Prostate gland (tissue), 2 donors: ENCODE data around the gene RABL3.

ENCODE experiments used
- POLR2A ChIP-seq: fragments of 450-650 bp; IDR thresholded peaks from one replicate; pipeline ENCODE4 v1.6.1; 2016; ENCODE audit warnings: antibody characterized with exemption, mild to moderate bottlenecking
- TF ChIP-seq, protein P1 (sequence below), 4 experiments: fragments of 200-600 bp in 2 of 4; fragments of 450-650 bp in 2 of 4; sonication (generic) in 2 of 4; IDR thresholded peaks; 1 replicate in 3 of 4; 2 replicates in 1 of 4; pipeline ENCODE4 v1.5.1; 2016 to 2019; ENCODE audit warnings: antibody characterized with exemption in 4 of 4, mild to moderate bottlenecking in 2 of 4, moderate library complexity in 2 of 4

DNA sequence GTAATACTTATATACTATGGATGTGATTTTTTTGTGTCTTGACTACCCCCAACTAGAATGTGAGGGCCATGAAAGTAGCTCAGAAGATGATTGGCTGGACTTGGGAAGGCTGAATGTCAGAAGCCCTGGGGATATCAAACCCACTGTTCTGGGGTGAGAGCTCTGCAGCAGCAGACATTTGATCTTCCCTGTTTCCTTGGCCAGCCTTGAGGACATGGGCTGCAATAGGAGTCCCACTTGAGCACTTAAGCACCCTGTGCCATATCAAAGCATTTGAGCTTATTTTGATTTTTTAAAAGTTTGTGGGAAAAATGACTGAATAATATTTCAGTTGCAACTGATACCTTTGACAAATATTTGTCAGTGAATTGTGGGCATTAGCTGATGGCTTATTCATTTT is 21.9 kb upstream of the RABL3 start:
- TF ChIP-seq POLR2A: no peak
- TF ChIP-seq, protein P1, sequence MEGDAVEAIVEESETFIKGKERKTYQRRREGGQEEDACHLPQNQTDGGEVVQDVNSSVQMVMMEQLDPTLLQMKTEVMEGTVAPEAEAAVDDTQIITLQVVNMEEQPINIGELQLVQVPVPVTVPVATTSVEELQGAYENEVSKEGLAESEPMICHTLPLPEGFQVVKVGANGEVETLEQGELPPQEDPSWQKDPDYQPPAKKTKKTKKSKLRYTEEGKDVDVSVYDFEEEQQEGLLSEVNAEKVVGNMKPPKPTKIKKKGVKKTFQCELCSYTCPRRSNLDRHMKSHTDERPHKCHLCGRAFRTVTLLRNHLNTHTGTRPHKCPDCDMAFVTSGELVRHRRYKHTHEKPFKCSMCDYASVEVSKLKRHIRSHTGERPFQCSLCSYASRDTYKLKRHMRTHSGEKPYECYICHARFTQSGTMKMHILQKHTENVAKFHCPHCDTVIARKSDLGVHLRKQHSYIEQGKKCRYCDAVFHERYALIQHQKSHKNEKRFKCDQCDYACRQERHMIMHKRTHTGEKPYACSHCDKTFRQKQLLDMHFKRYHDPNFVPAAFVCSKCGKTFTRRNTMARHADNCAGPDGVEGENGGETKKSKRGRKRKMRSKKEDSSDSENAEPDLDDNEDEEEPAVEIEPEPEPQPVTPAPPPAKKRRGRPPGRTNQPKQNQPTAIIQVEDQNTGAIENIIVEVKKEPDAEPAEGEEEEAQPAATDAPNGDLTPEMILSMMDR (IDR thresholded peaks at IDR 0.05): no peak
